ENCODE results near the gene PDZD8.

DNA sequence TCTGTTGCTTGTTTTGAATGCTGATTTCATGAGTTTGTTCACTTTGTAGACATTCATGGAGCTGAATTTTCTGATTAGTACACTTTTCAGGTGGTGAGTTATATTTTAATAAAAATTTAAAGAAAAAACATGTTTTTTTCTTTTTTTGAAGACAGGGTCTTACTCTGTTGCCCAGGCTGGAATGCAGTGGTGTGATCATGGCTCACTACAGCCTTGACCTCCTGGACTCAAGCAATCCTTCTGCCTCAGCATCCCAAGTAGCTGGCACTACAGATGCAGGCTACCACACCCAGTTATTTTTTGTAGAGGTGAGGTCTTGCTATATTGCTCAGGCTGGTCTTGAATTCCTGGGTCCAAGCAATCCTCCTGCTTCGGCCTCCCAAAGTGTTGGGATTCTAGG lies 23.7 kb downstream of the PDZD8 start:
- TF ChIP-seq CTCF (optimal IDR thresholded peaks at IDR 0.05 in 1 of 3, IDR thresholded peaks at IDR 0.05 in 1 of 3, conservative IDR thresholded peaks at IDR 0.05 in 1 of 3; ENCODE audit: extremely low read depth in 1 of 3, insufficient read depth in 2 of 3, low read length in 3 of 3) (no peak), EZH2 (IDR thresholded peaks at IDR 0.05; ENCODE audit: low read length) (no peak)
